SK-N-SH (cell line): Measurements from ENCODE around the gene PLK3. TPM values are rescaled to one million over a fixed set of nuclear protein-coding genes. Genes with fewer than 3 reads are reported as not detected.

ENCODE experiments used
- CTCF ChIA-PET: fragments of 300-600, 350-600 bp; formaldehyde crosslinking; extraction: SDS; loops from one replicate; lab custom pipeline; 2021; lab: Yijun Ruan, JAX
- POLR2A ChIA-PET: fragments of 350-600 bp; sonication (Branson Sonifier 250); formaldehyde crosslinking; extraction: SDS; loops from one replicate; lab custom pipeline; 2020; ENCODE audit warnings: antibody characterized with exemption, inconsistent platforms; lab: Yijun Ruan, JAX
- DNase-seq: peaks from one replicate; pipeline ENCODE4 v3.0.0; 2012
- H2AFZ ChIP-seq: fragments of 200-600 bp; sonication (generic); 2 replicates; pipeline ENCODE4 v1.8.1; 2016; ENCODE audit warnings: antibody characterized with exemption, mild to moderate bottlenecking, low read depth
- H3F3A ChIP-seq: fragments of 200-600 bp; sonication (generic); replicated peaks from 2 replicates; pipeline ENCODE3; 2016; ENCODE audit warnings: antibody characterized with exemption, mild to moderate bottlenecking; ENCODE audit not compliant: insufficient read depth
- H3K27ac ChIP-seq, 2 experiments: fragments of 200-500 bp in 1 of 2; fragments of 200-600 bp in 1 of 2; sonication (Bioruptor generic) in 1 of 2; sonication (generic), shearing (Covaris generic) in 1 of 2; 2 replicates each; pipeline versions ENCODE4 v1.5.1 to v1.6.1; 2014 to 2016; ENCODE audit warnings: low read depth in 2 of 2, inconsistent platforms in 1 of 2, low read length in 1 of 2, mild to moderate bottlenecking in 1 of 2, mixed read lengths in 1 of 2
- H3K27me3 ChIP-seq: fragments of 200-600 bp; sonication (generic), shearing (Covaris generic); 2 replicates; pipeline ENCODE4 v1.6.1; 2016; ENCODE audit warnings: mixed run types; ENCODE audit not compliant: insufficient read depth
- H3K36me3 ChIP-seq, 2 experiments: fragments of 200-500 bp in 1 of 2; fragments of 200-600 bp in 1 of 2; sonication (Bioruptor generic) in 1 of 2; sonication (generic) in 1 of 2; replicated peaks in 1 of 2; 2 replicates each; pipeline versions ENCODE3 to v1.5.1; 2014 to 2016; ENCODE audit warnings: low read length in 1 of 2, mild to moderate bottlenecking in 1 of 2; ENCODE audit not compliant: insufficient read depth in 2 of 2, control insufficient read depth in 1 of 2
- H3K4me1 ChIP-seq, 2 experiments: fragments of 200-500 bp in 1 of 2; fragments of 200-600 bp in 1 of 2; sonication (Bioruptor generic) in 1 of 2; sonication (generic), shearing (Covaris generic) in 1 of 2; 2 replicates each; pipeline versions ENCODE4 v1.5.1 to v1.6.1; 2014 to 2016; ENCODE audit warnings: low read depth in 1 of 2, low read length in 1 of 2, mixed run types in 1 of 2; ENCODE audit not compliant: insufficient read depth in 2 of 2, control insufficient read depth in 1 of 2
- H3K4me2 ChIP-seq: fragments of 200-600 bp; sonication (generic), shearing (Covaris generic); 2 replicates; pipeline ENCODE4 v1.6.1; 2017; ENCODE audit warnings: mixed run types
- H3K4me3 ChIP-seq, 2 experiments: fragments of 200-500 bp in 1 of 2; fragments of 200-600 bp in 1 of 2; sonication (Bioruptor generic) in 1 of 2; sonication (generic), shearing (Covaris generic) in 1 of 2; 2 replicates each; pipeline versions ENCODE4 v1.5.1 to v1.8.1; 2014 to 2016; ENCODE audit warnings: low read depth in 2 of 2, inconsistent platforms in 1 of 2, low read length in 1 of 2, mild to moderate bottlenecking in 1 of 2, mixed read lengths in 1 of 2, moderate library complexity in 1 of 2
- H3K79me2 ChIP-seq: fragments of 200-600 bp; sonication (generic); 2 replicates; pipeline ENCODE4 v1.8.1; 2017; ENCODE audit warnings: mild to moderate bottlenecking; ENCODE audit not compliant: insufficient read depth
- H3K9ac ChIP-seq: fragments of 200-600 bp; sonication (generic); 2 replicates; pipeline ENCODE4 v1.6.1; 2017; ENCODE audit warnings: mixed run types
- H3K9me2 ChIP-seq: fragments of 200-600 bp; sonication (generic); 2 replicates; pipeline ENCODE4 v1.6.1; 2017; ENCODE audit warnings: mixed run types
- H3K9me3 ChIP-seq: fragments of 200-600 bp; sonication (generic); 2 replicates; pipeline ENCODE4 v1.6.1; 2017; ENCODE audit warnings: mixed run types, mild to moderate bottlenecking, moderate library complexity
- H4K20me1 ChIP-seq: fragments of 200-600 bp; sonication (generic); 2 replicates; pipeline ENCODE4 v1.6.1; 2017; ENCODE audit warnings: mild to moderate bottlenecking, mixed run types; ENCODE audit not compliant: insufficient read depth
- CHD2 ChIP-seq: fragments of 150-350 bp; IDR thresholded peaks from 2 replicates; pipeline ENCODE4 v1.6.1; 2018; ENCODE audit warnings: low read length; ENCODE audit not compliant: partially characterized antibody
- ELF1 ChIP-seq: IDR thresholded peaks from 2 replicates; pipeline ENCODE4 v1.4.0; 2012
- EP300 ChIP-seq, 2 experiments: IDR thresholded peaks; 2 replicates each; pipeline versions ENCODE4 v1.4.0 to v1.6.1; 2012; ENCODE audit warnings: borderline replicate concordance in 1 of 2, low read depth in 1 of 2, low read length in 1 of 2
- EZH2phosphoT487 ChIP-seq: fragments of 200-600 bp; sonication (generic); IDR thresholded peaks from 2 replicates; pipeline ENCODE4 v1.6.1; 2017; ENCODE audit warnings: low read depth, mixed run types, mild to moderate bottlenecking, antibody characterized with exemption, moderate library complexity, borderline replicate concordance
- FOSL2 ChIP-seq: IDR thresholded peaks from 2 replicates; pipeline ENCODE4 v1.4.0; 2012; ENCODE audit warnings: low read depth, mild to moderate bottlenecking, moderate library complexity, borderline replicate concordance
- FOXJ3 ChIP-seq: sonication (generic); formaldehyde crosslinking; IDR thresholded peaks from 2 replicates; pipeline ENCODE4 v1.5.1; 2020; ENCODE audit warnings: mild to moderate bottlenecking, missing genetic modification reagents
- FOXM1 ChIP-seq: IDR thresholded peaks from 2 replicates; pipeline ENCODE4 v1.4.0; 2012; ENCODE audit warnings: low read depth, mild to moderate bottlenecking
- GATA2 ChIP-seq: sonication (generic); formaldehyde crosslinking; IDR thresholded peaks from 2 replicates; pipeline ENCODE4 v1.5.0; 2020; ENCODE audit warnings: mild to moderate bottlenecking, missing genetic modification reagents
- MAX ChIP-seq: IDR thresholded peaks from 2 replicates; pipeline ENCODE4 v1.4.0; 2012; ENCODE audit warnings: low read depth
- MEF2A ChIP-seq: IDR thresholded peaks from 2 replicates; pipeline ENCODE4 v1.4.0; 2012; ENCODE audit warnings: low read depth, borderline replicate concordance
- MXI1 ChIP-seq: IDR thresholded peaks from 2 replicates; pipeline ENCODE4 v1.6.1; 2012; ENCODE audit warnings: mild to moderate bottlenecking, low read depth, low read length, improper control_type of control experiment
- NFIC ChIP-seq: IDR thresholded peaks from 2 replicates; pipeline ENCODE4 v1.4.0; 2012; ENCODE audit warnings: borderline replicate concordance
- NRF1 ChIP-seq: IDR thresholded peaks from 2 replicates; pipeline ENCODE4 v1.6.1; 2012; ENCODE audit warnings: low read depth, mild to moderate bottlenecking, low read length
- POLR2AphosphoS5 ChIP-seq: IDR thresholded peaks from 2 replicates; pipeline ENCODE4 v1.6.1; 2012; ENCODE audit warnings: low read depth, low read length
- RAD21 ChIP-seq: IDR thresholded peaks from 2 replicates; pipeline ENCODE4 v1.6.1; 2012; ENCODE audit warnings: mild to moderate bottlenecking, low read length
- RCOR1 ChIP-seq: fragments of 150-350 bp; IDR thresholded peaks from 2 replicates; pipeline ENCODE4 v1.6.1; 2017; ENCODE audit warnings: antibody characterized with exemption, low read length
- SIN3A ChIP-seq: IDR thresholded peaks from 2 replicates; pipeline ENCODE4 v1.6.1; 2012; ENCODE audit warnings: low read depth, mild to moderate bottlenecking, low read length, moderate library complexity, borderline replicate concordance
- TEAD4 ChIP-seq: IDR thresholded peaks from 2 replicates; pipeline ENCODE4 v1.4.0; 2012; ENCODE audit warnings: mild to moderate bottlenecking, borderline replicate concordance; ENCODE audit not compliant: insufficient read depth
- USF1 ChIP-seq: IDR thresholded peaks from 2 replicates; pipeline ENCODE4 v1.4.0; 2012; ENCODE audit warnings: low read depth, borderline replicate concordance
- YY1 ChIP-seq: IDR thresholded peaks from 2 replicates; pipeline ENCODE4 v1.4.0; 2012; ENCODE audit warnings: low read depth, mild to moderate bottlenecking
- WGBS: methylation state at CpG from one replicate; pipeline ENCODE4 v1.1.6; 2017; ENCODE audit warnings: low lambda C conversion rate; 5-methylcytosine and 5-hydroxymethylcytosine counted together
- polyA plus RNA-seq, 3 experiments: library from polyadenylated mRNA; depleted of rRNA; stranded (reverse); fragments of >200 nt; gene quantifications; 2 replicates each; pipeline ENCODE4 v1.2.3, GENCODE V29; 2012

Gene PLK3
- polyA plus RNA-seq, 1 of the 3 experiments (the other 2 are of a cell fraction): 82.8 TPM

GRCh38 chr1:44839576-44839975 lies 39.4 kb downstream of the PLK3 start:
- Histone ChIP-seq H2AFZ (no peak overlapping the region), H3K9ac (no peak overlapping the region), H3K9me2 (no peaks in the 10 kb centered on the region), H4K20me1 (no peaks in the 10 kb centered on the region), H3F3A (peaks cover 3% of the 10 kb centered on the region), H3K36me3 (no peaks in the 10 kb centered on the region), H3K9me3 (no peaks in the 10 kb centered on the region), H3K79me2 (no peaks in the 10 kb centered on the region), H3K4me2 (no peak overlapping the region), H3K27ac (no peak overlapping the region), H3K4me1 (peaks cover 0 to 4% of the 10 kb centered on the region in 2 experiments; a peak in 1 of 4 replicates), H3K27me3 (no peaks in the 10 kb centered on the region), H3K4me3 (no peak overlapping the region)
- ChIA-PET POLR2A (no interaction called here), CTCF (no interaction called here)
- 64% methylated on average over 4 of the region's 4 CpGs for WGBS
- TF ChIP-seq RAD21: no peak
- no peak for TF ChIP-seq NFIC
- no peak for TF ChIP-seq EP300 (IDR thresholded peaks at IDR 0.05; ENCODE audit: borderline replicate concordance in 1 of 2, low read depth in 1 of 2, low read length in 1 of 2)
- TF ChIP-seq USF1: no peak
- no peak for TF ChIP-seq RCOR1
- TF ChIP-seq EZH2phosphoT487: no peak
- TF ChIP-seq SIN3A: no peak
- no peak for TF ChIP-seq CHD2
- TF ChIP-seq YY1: no peak
- no peak for TF ChIP-seq ELF1
- no peak for TF ChIP-seq GATA2
- TF ChIP-seq TEAD4: no peak
- no peak for TF ChIP-seq FOXM1
- TF ChIP-seq MXI1: no peak
- TF ChIP-seq FOXJ3 (CRISPR knock-in tag): no peak
- TF ChIP-seq NRF1: no peak
- TF ChIP-seq MAX: no peak
- no peak for TF ChIP-seq POLR2AphosphoS5
- no peak for TF ChIP-seq MEF2A
- DNase-seq: no peak

GRCh38 chr1:44842486-44842861 lies 42.3 kb downstream of the PLK3 start:
- CTCF ChIA-PET: interaction anchor here (1.6 to 2.7 kb wide), 2 partner anchors 169 to 172 kb away, joined by 9 to 10 read pairs; partner anchors contain the start of genes HECTD3 and UROD
- Histone ChIP-seq H3K4me2 (peak overlapping the region; percentile 95), H3K4me1 (peaks cover 0 to 2% of the 10 kb centered on the region in 2 experiments; a peak in 1 of 4 replicates), H3K9me3 (no peaks in the 10 kb centered on the region), H3F3A (peaks cover 5% of the 10 kb centered on the region), H3K79me2 (no peaks in the 10 kb centered on the region), H3K9me2 (no peaks in the 10 kb centered on the region), H3K27ac (no peak overlapping the region), H3K27me3 (no peaks in the 10 kb centered on the region), H3K9ac (peak overlapping the region; percentile 67), H3K4me3 (peak overlapping the region; percentile 55 to 58), H4K20me1 (no peaks in the 10 kb centered on the region), H2AFZ (peak overlapping the region; percentile 85), H3K36me3 (no peaks in the 10 kb centered on the region)
- no peak for DNase-seq
- WGBS: 86% methylated on average over 12 of the region's 16 CpGs
- POLR2A ChIA-PET: interaction anchor here (0.6 to 1.8 kb wide), 3 partner anchors 65 to 169 kb away, joined by 3 to 15 read pairs (median 3); partner anchors contain the start of genes HECTD3, RPS8 and UROD
- TF ChIP-seq CHD2 (no peak), FOSL2 (no peak), GATA2 (no peak), MEF2A (no peak)
